ENCODE measurements around the gene ARSG.

The ARSG gene

DNA sequence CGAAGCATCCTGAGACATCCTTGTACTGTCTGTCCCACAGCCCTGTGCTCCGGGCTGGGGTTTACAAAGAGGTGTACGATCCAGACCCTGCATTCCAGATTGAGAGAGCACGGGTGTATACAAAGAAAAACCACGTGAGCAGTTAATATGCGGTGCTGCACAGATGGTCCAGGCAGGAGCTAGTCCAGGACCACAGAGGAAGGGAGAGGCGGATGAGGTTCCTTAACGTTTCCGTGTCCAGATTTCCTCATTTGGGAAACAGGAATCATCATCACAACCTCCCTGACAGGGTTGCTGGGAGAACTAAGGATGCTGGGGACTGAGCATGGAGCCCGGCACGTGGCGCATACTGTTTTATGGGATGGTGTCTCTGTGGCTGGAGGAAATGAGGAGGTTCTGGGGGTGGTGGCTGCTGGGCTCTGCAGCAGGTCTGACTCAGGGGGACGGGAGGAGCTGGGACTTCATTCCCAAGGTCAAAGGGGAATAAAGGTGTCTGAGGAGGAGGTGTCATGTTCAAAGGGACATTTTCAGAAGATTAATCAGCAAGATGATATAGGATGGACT lies 139.8 kb downstream of the ARSG start:
- no peak for DNase-seq (ENCODE audit: low read depth)

- DNase-seq (ENCODE audit: low read depth): no peak
These were observed 140.4 kb downstream of the ARSG start for GRCh38 chr17:68431661-68432071.

DNA sequence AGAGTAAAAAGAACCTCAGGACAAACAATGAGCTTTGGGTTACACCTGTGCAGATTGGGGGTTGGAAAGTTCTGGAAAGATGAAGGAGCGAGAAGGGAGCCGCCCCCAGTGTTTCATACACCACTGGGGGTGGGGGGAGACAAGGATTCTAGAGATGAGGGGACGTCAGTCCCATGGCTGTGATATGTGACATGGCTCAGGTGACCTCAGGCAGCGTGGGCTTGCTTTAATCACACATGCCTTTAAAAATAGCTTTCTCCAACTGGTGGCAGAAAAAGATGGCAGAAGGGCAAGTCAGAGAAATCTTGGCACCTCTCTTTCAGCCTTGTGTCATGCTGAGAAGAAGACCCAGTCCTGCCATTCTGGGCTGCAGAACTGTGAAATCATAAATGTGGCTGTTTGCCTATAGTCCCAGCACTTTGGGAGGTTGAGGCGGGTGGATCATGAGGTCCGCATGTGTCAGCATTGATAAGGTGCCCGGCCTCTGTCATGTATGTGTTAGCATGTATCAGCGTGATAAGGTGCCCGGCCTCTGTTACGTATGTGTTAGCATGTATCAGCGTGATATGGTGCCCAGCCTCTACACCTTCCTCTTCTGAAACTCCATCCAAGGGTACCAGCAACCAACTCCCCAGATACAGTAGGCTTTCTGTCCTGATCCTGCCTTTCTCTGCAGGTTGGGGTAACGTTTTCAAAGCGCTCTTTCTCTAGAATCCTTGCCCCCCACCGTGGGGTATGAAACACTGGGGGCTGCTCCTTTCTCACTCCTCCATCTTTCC lies 141.0 kb downstream of the ARSG start:
- DNase-seq (ENCODE audit: low read depth): no peak

GRCh38 chr17:68433211-68433610 lies 141.9 kb downstream of the ARSG start:
- DNase-seq (ENCODE audit: low read depth): no peak

GRCh38 chr17:68433911-68434508 lies 142.7 kb downstream of the ARSG start:
- no peak for DNase-seq (ENCODE audit: low read depth)

GRCh38 chr17:68435361-68435760 lies 144.1 kb downstream of the ARSG start:
- no peak for DNase-seq (ENCODE audit: low read depth)

- DNase-seq (ENCODE audit: low read depth): peak; percentile 50
These were observed 144.9 kb downstream of the ARSG start for GRCh38 chr17:68435876-68436842.

DNA sequence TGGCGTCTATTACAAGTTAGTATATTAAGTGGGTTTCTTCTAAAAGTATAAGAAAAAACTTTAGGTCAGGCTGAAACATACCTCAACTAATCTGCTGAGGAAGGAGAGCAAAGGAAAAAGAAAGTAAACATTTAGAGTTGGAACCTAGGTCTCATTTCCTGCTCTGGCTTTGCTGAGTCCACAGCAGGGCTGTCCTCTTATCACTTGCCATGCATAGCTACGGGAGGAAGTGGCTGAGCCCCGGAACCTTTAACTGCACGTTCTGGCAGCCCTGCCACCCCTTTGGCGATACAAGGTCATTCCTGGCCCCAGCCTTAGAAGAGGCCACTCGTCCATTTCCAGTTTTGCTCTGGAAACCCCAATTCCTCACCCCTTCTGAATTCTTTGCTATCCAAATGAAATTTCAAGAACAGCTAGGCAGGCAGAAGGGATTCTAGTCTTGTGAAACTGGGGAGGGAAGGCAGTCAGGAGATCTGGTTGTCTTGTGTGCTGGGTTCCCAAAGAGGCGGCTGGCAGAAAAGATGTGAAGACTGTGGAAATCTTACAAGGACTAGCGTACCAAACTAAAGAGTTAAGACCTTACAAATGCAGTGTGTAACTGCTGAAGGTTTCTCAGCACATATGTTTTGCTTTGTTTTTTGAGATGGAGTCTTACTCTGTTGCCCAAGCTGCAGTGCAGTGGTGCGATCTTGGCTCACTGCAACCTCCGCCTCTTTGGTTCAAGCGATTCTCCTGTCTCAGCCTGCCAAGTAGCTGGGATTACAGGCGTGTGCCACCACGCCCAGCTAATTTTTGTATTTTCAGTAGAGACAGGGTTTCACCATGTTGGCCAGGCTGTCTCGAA lies 146.9 kb downstream of the ARSG start:
- no peak for DNase-seq (ENCODE audit: low read depth)

DNA sequence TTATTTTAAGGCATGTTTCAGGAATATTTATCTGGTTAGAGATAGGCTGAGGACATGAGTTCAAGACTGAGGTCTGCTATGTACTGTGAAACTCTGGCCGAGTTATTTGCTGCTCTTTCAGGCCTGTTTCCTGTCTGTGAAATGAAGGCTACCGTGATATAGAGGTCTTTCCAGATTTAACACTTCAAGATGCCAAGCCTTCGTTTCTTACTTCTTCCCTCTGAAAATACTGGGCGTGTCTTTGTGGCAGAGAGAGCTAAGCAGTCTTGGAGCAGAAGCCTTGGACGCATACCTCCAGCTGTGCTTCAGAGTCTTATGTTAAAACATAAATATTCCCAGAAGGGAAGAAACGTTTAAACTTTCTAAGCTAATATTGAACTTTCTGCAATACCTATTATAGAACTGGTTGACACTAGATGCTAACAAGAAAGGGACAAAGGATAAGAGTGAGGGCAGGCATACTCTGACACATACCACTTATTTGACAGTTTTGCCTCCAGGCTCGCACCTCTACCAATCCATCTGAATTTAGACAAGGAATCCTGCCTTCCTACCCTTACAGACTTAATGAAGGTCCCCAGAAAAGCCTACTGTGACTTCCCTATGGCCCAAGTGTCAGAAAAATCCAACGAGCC lies 148.5 kb downstream of the ARSG start:
- no peak for DNase-seq (ENCODE audit: low read depth)

DNA sequence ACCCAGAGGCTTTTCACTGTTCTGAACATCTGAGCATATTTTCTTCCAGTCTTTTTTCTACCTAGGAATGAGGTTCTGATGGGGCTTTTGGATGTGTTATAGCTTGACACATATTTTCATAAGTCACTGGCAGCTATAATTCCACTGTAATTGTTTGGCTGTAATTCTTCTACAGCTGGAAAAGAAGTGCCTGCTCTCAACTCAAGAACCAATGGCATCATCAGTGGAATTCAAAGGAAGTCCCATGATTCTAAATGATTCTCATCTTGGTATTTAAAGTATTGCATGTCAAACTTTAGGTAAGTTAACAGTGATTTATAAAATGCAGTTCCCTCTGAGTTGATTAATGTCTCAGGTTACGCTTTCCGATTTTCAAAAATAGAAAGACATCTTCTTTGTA lies 149.2 kb downstream of the ARSG start:
- no peak for DNase-seq (ENCODE audit: low read depth)

GRCh38 chr17:68441070-68441770 lies 149.9 kb downstream of the ARSG start:
- no peak for DNase-seq (ENCODE audit: low read depth)

DNA sequence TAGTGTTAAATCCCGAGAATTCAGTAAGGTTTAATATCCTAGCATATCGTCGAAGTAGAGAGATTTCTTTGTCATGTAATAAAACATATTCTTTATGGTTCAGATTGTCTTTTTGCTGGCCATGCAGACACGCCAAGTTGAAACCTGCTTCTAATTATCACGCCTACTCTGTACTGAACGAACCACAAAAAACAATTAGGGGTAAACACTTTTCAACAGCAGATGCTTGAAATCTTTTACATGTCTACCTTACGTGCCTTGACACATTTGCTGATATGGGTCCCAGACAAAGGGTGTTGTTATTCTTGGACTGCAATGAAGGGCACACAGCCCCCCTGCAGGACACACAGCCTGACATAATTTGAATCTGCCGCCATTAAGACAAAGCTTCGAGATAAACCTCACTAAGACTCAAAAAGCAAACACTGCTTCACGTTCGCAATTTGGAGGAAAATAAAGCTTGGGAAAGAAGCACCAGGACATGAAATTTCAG lies 152.7 kb downstream of the ARSG start:
- DNase-seq (ENCODE audit: low read depth): no peak

DNA sequence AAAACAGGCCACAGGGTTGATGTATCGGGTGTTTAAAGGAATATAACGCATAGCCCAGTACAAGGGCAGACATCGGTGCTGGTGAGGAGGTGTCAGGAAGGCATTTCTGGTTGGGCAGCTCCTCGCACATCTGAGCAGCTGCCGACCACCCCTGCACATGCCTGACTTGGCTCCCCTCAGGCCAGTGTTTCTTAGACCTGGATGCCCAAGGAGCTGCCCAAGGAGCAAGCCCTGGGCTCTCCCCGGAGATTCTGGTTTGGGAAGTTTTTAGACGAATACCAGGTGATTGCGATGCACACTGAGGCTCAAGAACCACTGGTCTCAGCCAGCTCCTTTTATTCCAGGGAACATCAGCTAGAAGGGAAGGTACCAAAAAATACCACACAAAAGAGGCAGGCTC lies 154.4 kb downstream of the ARSG start:
- DNase-seq (ENCODE audit: low read depth): no peak

DNA sequence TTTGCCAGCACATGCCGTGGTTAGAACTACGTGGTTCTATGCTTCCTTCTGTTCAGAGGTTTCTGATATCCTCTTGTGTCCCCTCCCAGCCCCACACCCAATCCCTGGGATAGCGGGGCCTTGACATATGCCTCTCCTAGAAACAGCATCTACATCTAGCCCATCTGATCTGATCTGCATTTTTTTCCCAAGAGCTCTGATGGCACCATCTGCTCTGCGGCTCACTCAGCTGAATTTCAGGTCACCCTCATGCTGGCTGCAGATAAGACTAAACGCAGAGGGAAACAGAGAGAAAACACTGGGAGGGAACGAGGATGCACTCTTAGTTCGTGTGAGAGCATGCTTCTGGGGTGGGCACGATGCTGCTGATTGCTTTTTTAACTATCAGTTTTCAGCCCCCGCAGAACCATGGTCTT lies 155.3 kb downstream of the ARSG start:
- no peak for DNase-seq (ENCODE audit: low read depth)

DNA sequence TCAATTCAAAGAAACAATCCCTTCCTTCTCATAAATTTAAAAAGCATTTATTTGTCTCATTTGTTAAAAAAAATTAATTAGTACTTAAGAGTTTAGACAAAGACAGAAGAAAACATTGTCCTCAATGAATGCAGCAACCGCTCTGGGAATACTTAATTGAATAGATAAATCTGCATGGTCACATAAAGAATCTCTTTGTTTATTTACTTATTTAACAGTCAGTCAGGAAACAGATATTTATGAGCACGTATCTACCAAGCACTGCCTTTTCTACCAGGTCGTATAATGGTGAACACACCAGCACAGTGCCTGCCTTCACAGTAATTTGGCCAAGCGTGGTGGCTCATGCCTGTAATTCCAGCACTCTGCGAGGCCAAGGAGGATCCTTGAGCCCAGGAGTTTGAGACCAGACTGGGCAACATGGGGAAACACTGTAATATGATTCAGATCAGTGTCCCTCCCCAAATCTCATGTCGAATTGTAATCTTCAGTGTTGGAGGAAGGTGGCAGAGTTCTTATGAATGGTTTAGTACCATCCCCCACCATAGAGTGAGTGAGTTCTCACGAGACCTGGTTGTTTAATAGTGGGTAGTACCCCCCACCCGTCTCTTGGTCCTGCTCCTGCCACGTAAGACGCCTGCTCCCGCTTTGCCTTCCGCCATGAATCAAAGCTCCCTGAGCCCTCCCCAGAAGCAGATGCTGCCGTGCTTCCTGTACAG lies 157.9 kb downstream of the ARSG start:
- DNase-seq (ENCODE audit: low read depth): no peak

- DNase-seq (ENCODE audit: low read depth): no peak
These were observed 159.1 kb downstream of the ARSG start for GRCh38 chr17:68450391-68450790.

- no peak for DNase-seq (ENCODE audit: low read depth)
These were observed 159.5 kb downstream of the ARSG start for GRCh38 chr17:68450801-68451200.

DNA sequence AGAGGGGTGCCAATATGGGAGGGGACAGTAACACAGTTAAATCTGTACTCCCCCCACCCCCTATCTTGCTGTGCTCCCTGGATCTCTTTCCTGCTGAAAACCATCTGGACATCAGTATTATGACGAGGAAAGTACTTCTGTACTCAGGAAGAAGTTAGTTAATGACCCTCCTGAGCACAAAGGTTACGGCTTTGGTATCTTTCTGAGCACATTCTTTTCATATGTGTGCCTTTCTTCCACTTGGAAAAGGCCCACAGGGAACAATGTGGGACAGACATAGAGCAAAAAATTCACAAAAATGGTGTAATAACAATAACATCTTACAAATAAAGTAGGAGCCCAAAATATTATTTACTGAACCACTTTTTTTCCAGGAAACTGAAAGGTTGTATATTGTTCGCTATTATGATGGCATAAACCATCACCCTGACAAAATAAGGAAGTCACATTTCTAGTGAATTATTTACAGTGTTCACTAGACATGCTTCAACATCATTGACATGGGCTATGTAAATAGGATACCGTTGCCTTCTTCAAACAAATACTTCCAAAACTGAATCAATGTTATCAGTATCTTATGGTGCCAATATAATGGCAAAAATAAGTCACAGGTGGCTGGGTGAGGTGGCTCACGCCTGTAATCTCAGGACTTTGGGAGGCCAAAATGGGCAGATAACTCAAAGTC lies 160.5 kb downstream of the ARSG start:
- DNase-seq (ENCODE audit: low read depth): no peak

Data from GM04504 (cell line).